Islet precursor cell (in vitro differentiated cells): Measurements from ENCODE around the gene NEU1.
"Not testable (repeated sequence)": the region's sequence is repeated elsewhere in the genome, so short reads cannot be mapped to it uniquely, and the experiment has no call there.

Source experiments
- DNase-seq: peaks from one replicate; pipeline ENCODE4 v3.0.0-alpha.2; 2018

The NEU1 gene

GRCh38 chr6:31862344-31863235 lies at the start of gene NEU1:
Gene NEU1 (minus strand): TSS chr6:31862821. CDS start chr6:31862776, 45 bp downstream.
- peak; percentile 100 for DNase-seq

GRCh38 chr6:31911826-31912585 lies 49.4 kb upstream of the NEU1 start:
- DNase-seq = no peak

GRCh38 chr6:31909298-31909697 lies 46.7 kb upstream of the NEU1 start:
- not testable (repeated sequence) for DNase-seq

- no peak for DNase-seq
Measured at GRCh38 chr6:31908791-31909190, 46.2 kb upstream of the NEU1 start.

GRCh38 chr6:31908255-31908654 lies 45.6 kb upstream of the NEU1 start:
- DNase-seq = not testable (repeated sequence)

GRCh38 chr6:31907158-31907813 lies 44.7 kb upstream of the NEU1 start:
- no peak for DNase-seq

GRCh38 chr6:31906727-31907126 lies 44.1 kb upstream of the NEU1 start:
- not testable (repeated sequence) for DNase-seq

GRCh38 chr6:31906122-31906521 lies 43.5 kb upstream of the NEU1 start:
- DNase-seq = no peak

GRCh38 chr6:31905041-31905440 lies 42.4 kb upstream of the NEU1 start:
- DNase-seq = no peak

GRCh38 chr6:31903957-31904356 lies 41.3 kb upstream of the NEU1 start:
- no peak for DNase-seq

- peak; percentile 93 for DNase-seq
Measured at GRCh38 chr6:31901953-31902643, 39.5 kb upstream of the NEU1 start, which contains the start of gene ZBTB12. Gene ZBTB12 (minus strand): TSS chr6:31902086. CDS start chr6:31901305, 781 bp downstream.

GRCh38 chr6:31901415-31901952 lies 38.9 kb upstream of the NEU1 start:
- DNase-seq = peak; percentile 54

GRCh38 chr6:31900917-31901414 lies 38.3 kb upstream of the NEU1 start:
- DNase-seq = peak; percentile 56

- no peak for DNase-seq
Measured at GRCh38 chr6:31899882-31900722, 37.5 kb upstream of the NEU1 start.

GRCh38 chr6:31899215-31899614 lies 36.6 kb upstream of the NEU1 start:
- DNase-seq = no peak

GRCh38 chr6:31898383-31899011 lies 35.9 kb upstream of the NEU1 start:
- DNase-seq = peak; percentile 55

- peak; percentile 91 for DNase-seq
Measured at GRCh38 chr6:31897612-31898382, 35.2 kb upstream of the NEU1 start, which contains the start of gene EHMT2. Gene EHMT2 (minus strand): TSS chr6:31897698. CDS start chr6:31897677, 21 bp downstream.

- no peak for DNase-seq
Measured at GRCh38 chr6:31896856-31897611, 34.4 kb upstream of the NEU1 start.

GRCh38 chr6:31896493-31896855 lies 33.9 kb upstream of the NEU1 start:
- no peak for DNase-seq
